PC-9 (cell line): Measurements from ENCODE around the gene HIGD1B. TPM values are rescaled to one million over a fixed set of nuclear protein-coding genes. Genes with fewer than 3 reads are reported as not detected.

Experiments used
- BruUV-seq: library from RNA; stranded (reverse); fragments of 400-500 nt; replicated peaks from 2 replicates; lab custom pipeline; 2021; lab: Mats Ljungman, UMichigan
- CTCF ChIA-PET: fragments of 300-600 bp; sonication (Branson Sonifier 250); formaldehyde crosslinking; loops from one replicate; lab custom pipeline; 2022; ENCODE audit warnings: antibody characterized with exemption; lab: Charles Lee
- POLR2A ChIA-PET: fragments of 300-600 bp; sonication (Branson Sonifier 250); formaldehyde crosslinking; loops from one replicate; lab custom pipeline; 2022; ENCODE audit warnings: antibody characterized with exemption; ENCODE audit not compliant: unreplicated experiment; lab: Charles Lee
- DNase-seq, 2 experiments: peaks; one replicate each; pipeline versions ENCODE4 v3.0.0 to v3.0.0-alpha.2; 2015 to 2022; ENCODE audit warnings: mixed read lengths in 1 of 2
- H2AFZ ChIP-seq: fragments of 200-600 bp; sonication (generic); 2 replicates; pipeline ENCODE4 v1.8.1; 2017; ENCODE audit warnings: antibody characterized with exemption
- H3F3A ChIP-seq: fragments of 200-600 bp; sonication (generic); 2 replicates; pipeline ENCODE4 v1.8.1; 2017; ENCODE audit warnings: antibody characterized with exemption, mild to moderate bottlenecking, low read depth; ENCODE audit not compliant: insufficient read depth
- H3K27ac ChIP-seq: fragments of 200-600 bp; sonication (generic); 2 replicates; pipeline ENCODE4 v1.6.1; 2016; ENCODE audit warnings: mixed run types
- H3K27me3 ChIP-seq: fragments of 200-600 bp; sonication (generic); 2 replicates; pipeline ENCODE4 v1.6.1; 2016; ENCODE audit warnings: low read depth, mixed run types; ENCODE audit not compliant: insufficient read depth
- H3K36me3 ChIP-seq: fragments of 200-600 bp; sonication (generic); 2 replicates; pipeline ENCODE4 v1.6.1; 2016; ENCODE audit warnings: low read depth, mixed run types
- H3K4me1 ChIP-seq: fragments of 200-600 bp; sonication (generic); replicated peaks from 2 replicates; pipeline ENCODE4 v1.6.1; 2016; ENCODE audit warnings: mixed run types; ENCODE audit not compliant: insufficient read depth
- H3K4me2 ChIP-seq: fragments of 200-600 bp; sonication (generic); 2 replicates; pipeline ENCODE4 v1.6.1; 2017; ENCODE audit warnings: mixed run types
- H3K4me3 ChIP-seq: fragments of 200-600 bp; sonication (generic); 2 replicates; pipeline ENCODE4 v1.6.1; 2016; ENCODE audit warnings: mixed run types
- H3K79me2 ChIP-seq: fragments of 200-600 bp; sonication (generic); 2 replicates; pipeline ENCODE4 v1.6.1; 2017; ENCODE audit warnings: low read depth, mixed run types
- H3K9me2 ChIP-seq: fragments of 200-600 bp; sonication (generic); 2 replicates; pipeline ENCODE4 v1.8.1; 2017; ENCODE audit warnings: mild to moderate bottlenecking; ENCODE audit not compliant: insufficient read depth
- H3K9me3 ChIP-seq: fragments of 200-600 bp; sonication (generic); 2 replicates; pipeline ENCODE4 v1.8.1; 2016; ENCODE audit warnings: low read depth; ENCODE audit not compliant: insufficient read depth
- H4K20me1 ChIP-seq: fragments of 200-600 bp; sonication (generic); 2 replicates; pipeline ENCODE4 v1.8.1; 2017; ENCODE audit not compliant: insufficient read depth
- CTCF ChIP-seq: fragments of 200-600 bp; sonication (generic); conservative IDR thresholded peaks from 2 replicates; pipeline ENCODE4 v1.6.1; 2017; ENCODE audit warnings: mixed run types, antibody characterized with exemption, mild to moderate bottlenecking, moderate library complexity
- EZH2 ChIP-seq: fragments of 200-600 bp; sonication (generic); IDR thresholded peaks from 2 replicates; pipeline ENCODE4 v1.8.0; 2017; ENCODE audit warnings: antibody characterized with exemption, low read depth
- intact Hi-C: fragments of 100-400 bp; cut with micrococcal nuclease; formaldehyde crosslinking; loops from one replicate; pipeline ENCODE4 v1.10.0; 2022; ENCODE audit not compliant: unreplicated experiment
- total RNA-seq: library from RNA; stranded (reverse); gene quantifications from 2 replicates; pipeline ENCODE4 v1.2.3, GENCODE V29; 2021

HIGD1B gene
- total RNA-seq, 1 experiment from 2014 or later = not detected

- Histone ChIP-seq H3K27ac (peak within 1 kb of the TSS; percentile 91), H3K4me3 (peak within 1 kb of the TSS; percentile 83), H3K4me1 (peaks cover 38% of the 10 kb centered on the region), H3K9me2 (no peaks in the 10 kb centered on the region), H3K79me2 (peaks cover 50% of the 10 kb centered on the region), H3F3A (peaks cover 38% of the 10 kb centered on the region), H3K9me3 (no peaks in the 10 kb centered on the region), H3K27me3 (no peaks in the 10 kb centered on the region), H3K4me2 (peak within 1 kb of the TSS; percentile 88), H2AFZ (peak within 1 kb of the TSS; percentile 91), H4K20me1 (0 out of 2 replicates have a peak, but pooled peaks cover 13% of the 10 kb centered on the region), H3K36me3 (peaks cover 3% of the 10 kb centered on the region; the same call in 1 of the 2 replicates)
- DNase-seq = peak; percentile 71 to 89
- TF ChIP-seq EZH2 = no peak
- TF ChIP-seq CTCF = no peak
- no TSS peak for BruUV-seq
- ChIA-PET CTCF (interaction anchor here (1.0 to 1.1 kb wide), 2 partner anchors 120 to 236 kb away, joined by 3 read pairs; partner anchors contain the start of gene ACBD4), POLR2A (interaction anchor here (0.6 kb wide), 2 partner anchors 115 to 203 kb away, joined by 3 to 13 read pairs; no protein-coding TSS in a partner anchor)
- intact Hi-C loops = loop anchor here (2.0 to 5.0 kb wide), 2 partner anchors 120 to 233 kb away; partner anchors contain the start of gene PLCD3
Observed at GRCh38 chr17:44899074-44899782, 51.5 kb downstream of the HIGD1B start, which contains the start of gene EFTUD2. EFTUD2 (minus strand) TSS chr17:44899445; CDS start chr17:44894521, 4,924 bp downstream.

Other genes with a start within 250 kb of the HIGD1B start
- gene MEIOC, start 191.4 kb upstream of the HIGD1B start, total RNA-seq = not detected in 2 replicates
- gene CCDC43, start 158.1 kb upstream of the HIGD1B start, total RNA-seq = 19.9 and 23.4 TPM in 2 replicates
- gene DBF4B, start 139.2 kb upstream of the HIGD1B start, total RNA-seq = 29.6 and 33.3 TPM in 2 replicates
- gene ADAM11, start 88.9 kb upstream of the HIGD1B start, total RNA-seq = 0.46 and 0.55 TPM in 2 replicates
- gene GJC1, start 17.6 kb upstream of the HIGD1B start, total RNA-seq = 42.6 and 50.0 TPM in 2 replicates
- 111 and 126 TPM in 2 replicates for gene EFTUD2, start 51.6 kb downstream of the HIGD1B start, total RNA-seq
- gene GFAP, start 67.6 kb downstream of the HIGD1B start, total RNA-seq = not detected in 2 replicates
- gene KIF18B, start 99.9 kb downstream of the HIGD1B start, total RNA-seq = 48.2 and 58.5 TPM in 2 replicates
- 0.93 and 1.3 TPM in 2 replicates for gene C1QL1, start 120.4 kb downstream of the HIGD1B start, total RNA-seq
- gene DCAKD, start 203.7 kb downstream of the HIGD1B start, total RNA-seq = 57.9 and 68.8 TPM in 2 replicates
- gene NMT1, start 213.4 kb downstream of the HIGD1B start, total RNA-seq = 103 and 132 TPM in 2 replicates